ENCODE measurements around the gene MSANTD2. TPM values are rescaled to one million over a fixed set of nuclear protein-coding genes. Genes with fewer than 3 reads are reported as not detected.

Gene MSANTD2
- total RNA-seq, 1 donor from 2014 or later, result 8.5 TPM

DNA sequence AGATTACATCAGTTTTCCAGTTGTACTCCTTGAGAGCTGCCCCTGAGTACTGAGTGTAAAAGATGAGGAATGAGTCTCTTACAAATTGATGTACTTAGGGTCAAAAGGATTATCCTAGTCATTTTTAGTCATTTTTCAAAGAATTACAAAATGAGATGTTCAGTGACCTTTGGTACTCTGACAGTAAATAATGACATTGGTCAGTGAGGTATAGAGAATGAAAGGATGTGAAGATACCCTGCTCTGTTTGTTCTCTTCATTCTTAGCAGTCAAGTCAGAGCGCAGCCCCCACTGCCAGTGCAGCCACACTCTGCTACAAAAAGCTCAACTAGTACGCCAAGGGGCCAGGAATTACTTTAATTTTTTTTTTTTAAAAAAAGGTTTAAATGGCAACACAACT lies 34.0 kb downstream of the MSANTD2 start:
- no peak for TF ChIP-seq CTCF (conservative IDR thresholded peaks at IDR 0.05; ENCODE audit: low read depth, low read length)
- no peak for DNase-seq (ENCODE audit: low read depth)
- H3K4me3 ChIP-seq (ENCODE audit: low read depth, low read length), result no peak overlapping the region

- peak; percentile 64 for DNase-seq (ENCODE audit: low read depth)
- peak overlapping the region; percentile 51 for H3K4me3 ChIP-seq (ENCODE audit: low read depth, low read length)
- peak; percentile 77 for TF ChIP-seq CTCF (conservative IDR thresholded peaks at IDR 0.05; ENCODE audit: low read depth, low read length)
These were observed 36.9 kb downstream of the MSANTD2 start for GRCh38 chr11:124763156-124763947.

DNA sequence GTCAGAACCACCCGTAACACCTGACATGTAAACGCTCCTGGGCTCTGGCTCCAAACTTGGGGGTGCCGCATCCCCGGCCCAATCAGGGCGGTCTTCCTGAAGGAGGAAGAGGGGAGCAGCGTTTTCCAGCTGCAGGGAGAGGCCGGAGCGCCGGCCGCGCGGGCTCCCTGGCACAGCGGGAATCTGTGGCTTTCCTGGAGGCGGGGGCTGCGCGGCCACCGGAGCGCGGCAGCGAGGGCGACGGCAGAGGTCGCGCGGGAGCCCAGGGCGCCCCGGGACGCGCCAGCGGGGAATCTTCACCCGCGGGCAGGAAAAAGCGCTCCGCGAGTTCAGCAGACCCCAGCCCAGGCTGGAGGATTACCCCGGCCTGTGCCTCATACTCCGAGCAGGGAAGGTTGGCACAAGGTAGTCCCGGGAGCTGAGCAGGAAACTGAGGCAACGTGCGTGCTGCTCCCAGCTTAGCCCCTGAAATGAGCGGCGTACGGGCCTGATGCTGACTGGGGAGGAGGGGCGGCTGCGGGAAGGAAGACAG lies 37.5 kb downstream of the MSANTD2 start:
- DNase-seq (ENCODE audit: low read depth), result no peak
- TF ChIP-seq CTCF (conservative IDR thresholded peaks at IDR 0.05; ENCODE audit: low read depth, low read length), result no peak
- peak overlapping the region; percentile 51 for H3K4me3 ChIP-seq (ENCODE audit: low read depth, low read length)

GRCh38 chr11:124762105-124762623 lies 38.0 kb downstream of the MSANTD2 start, which contains the start of gene ESAM:
ESAM (minus strand) TSS chr11:124762290; CDS start chr11:124762154, 136 bp downstream.
- H3K4me3 ChIP-seq (ENCODE audit: low read depth, low read length), result peak within 1 kb of the TSS; percentile 51
- no peak for DNase-seq (ENCODE audit: low read depth)
- TF ChIP-seq CTCF (conservative IDR thresholded peaks at IDR 0.05; ENCODE audit: low read depth, low read length), result no peak

GRCh38 chr11:124761301-124762104 lies 38.7 kb downstream of the MSANTD2 start:
- peak overlapping the region; percentile 51 for H3K4me3 ChIP-seq (ENCODE audit: low read depth, low read length)
- no peak for TF ChIP-seq CTCF (conservative IDR thresholded peaks at IDR 0.05; ENCODE audit: low read depth, low read length)
- DNase-seq (ENCODE audit: low read depth), result no peak

DNA sequence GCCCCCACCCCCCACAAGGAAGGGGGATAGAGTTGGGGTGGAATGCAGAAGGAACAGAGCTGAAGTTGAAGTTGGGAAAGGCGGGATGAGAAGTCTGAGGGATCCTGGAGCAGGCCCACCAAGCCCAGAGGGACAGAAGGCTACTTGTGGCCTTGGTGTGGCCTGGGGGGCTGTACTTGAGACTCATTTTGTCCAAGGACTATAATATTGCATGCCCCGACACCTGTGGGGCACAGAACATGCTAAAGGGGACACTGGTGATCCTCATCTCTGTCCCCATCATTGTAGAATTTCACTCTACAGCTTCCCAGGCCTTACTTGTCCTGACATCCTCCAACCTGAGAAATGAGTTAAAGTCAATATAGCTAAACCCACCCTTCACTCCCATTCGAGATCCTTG lies 39.4 kb downstream of the MSANTD2 start:
- no peak for TF ChIP-seq CTCF (conservative IDR thresholded peaks at IDR 0.05; ENCODE audit: low read depth, low read length)
- DNase-seq (ENCODE audit: low read depth), result no peak
- no peak overlapping the region for H3K4me3 ChIP-seq (ENCODE audit: low read depth, low read length)
